HepG2 (cell line): Measurements from ENCODE around the gene PRRT1. TPM values are rescaled to one million over a fixed set of nuclear protein-coding genes. Genes with fewer than 3 reads are reported as not detected.
A peak's percentile ranks its signal among the peaks of the same experiment; 100 is the strongest.

Source experiments
- BHLHE40 ChIP-seq: IDR thresholded peaks from 2 replicates; pipeline ENCODE4 v1.6.1; 2011; ENCODE audit warnings: low read length, improper control_type of control experiment
- FOXK2 ChIP-seq: fragments of 450-650 bp; IDR thresholded peaks from 2 replicates; pipeline ENCODE4 v1.6.1; 2016
- HIVEP1 ChIP-seq: sonication (generic); formaldehyde crosslinking; IDR thresholded peaks from 2 replicates; pipeline ENCODE4 v1.4.0; 2020; ENCODE audit warnings: mild to moderate bottlenecking, missing genetic modification reagents
- NAIF1 ChIP-seq: sonication (generic); formaldehyde crosslinking; IDR thresholded peaks from 2 replicates; pipeline ENCODE4 v1.5.0; 2020; ENCODE audit warnings: mild to moderate bottlenecking, missing genetic modification reagents, borderline replicate concordance
- NCOA5 ChIP-seq: sonication (generic); formaldehyde crosslinking; IDR thresholded peaks from 2 replicates; pipeline ENCODE4 v1.4.0; 2020; ENCODE audit warnings: missing genetic modification reagents
- PHF5A ChIP-seq: IDR thresholded peaks from one replicate; pipeline ENCODE4 v1.6.1; 2018; ENCODE audit warnings: low read depth, missing genetic modification reagents; ENCODE audit not compliant: unreplicated experiment
- POLR2G ChIP-seq: fragments of 200-400 bp; formaldehyde crosslinking; IDR thresholded peaks from 2 replicates; pipeline ENCODE4 v1.6.1; 2018; ENCODE audit warnings: mild to moderate bottlenecking, low read depth, low read length, moderate library complexity
- SMAD3 ChIP-seq: sonication (generic); formaldehyde crosslinking; IDR thresholded peaks from 2 replicates; pipeline ENCODE4 v1.4.0; 2020; ENCODE audit warnings: missing genetic modification reagents
- SPEN ChIP-seq: sonication (generic); formaldehyde crosslinking; IDR thresholded peaks from 2 replicates; pipeline ENCODE4 v1.5.1; 2020; ENCODE audit warnings: low read depth, mild to moderate bottlenecking, missing genetic modification reagents
- YEATS4 ChIP-seq: sonication (generic); formaldehyde crosslinking; IDR thresholded peaks from 2 replicates; pipeline ENCODE4 v1.4.0; 2020; ENCODE audit warnings: missing genetic modification reagents, borderline replicate concordance
- ZNF136 ChIP-seq: sonication (generic); formaldehyde crosslinking; IDR thresholded peaks from 2 replicates; pipeline ENCODE4 v1.8.1; 2022; ENCODE audit warnings: low read depth, mild to moderate bottlenecking, moderate library complexity, missing genetic modification reagents
- ZNF232 ChIP-seq: sonication (generic); formaldehyde crosslinking; IDR thresholded peaks from 2 replicates; pipeline ENCODE4 v1.4.0; 2020; ENCODE audit warnings: missing genetic modification reagents, borderline replicate concordance
- ZNF34 ChIP-seq: sonication (generic); formaldehyde crosslinking; IDR thresholded peaks from 2 replicates; pipeline ENCODE4 v1.4.0; 2020; ENCODE audit warnings: mild to moderate bottlenecking, missing genetic modification reagents, borderline replicate concordance
- ZNF468 ChIP-seq: sonication (generic); formaldehyde crosslinking; IDR thresholded peaks from 2 replicates; pipeline ENCODE4 v1.8.0; 2022; ENCODE audit warnings: mild to moderate bottlenecking, moderate library complexity, missing genetic modification reagents
- ZNF567 ChIP-seq: sonication (generic); formaldehyde crosslinking; IDR thresholded peaks from 2 replicates; pipeline ENCODE4 v1.8.1; 2023; ENCODE audit warnings: mild to moderate bottlenecking, missing genetic modification reagents, borderline replicate concordance
- ZSCAN22 ChIP-seq: sonication (generic); formaldehyde crosslinking; IDR thresholded peaks from 2 replicates; pipeline ENCODE4 v1.4.0; 2020; ENCODE audit warnings: mild to moderate bottlenecking, missing genetic modification reagents
- polyA plus RNA-seq, 8 experiments: library from polyadenylated mRNA; depleted of rRNA in 3 of 8; stranded (reverse) in 7 of 8; unstranded in 1 of 8; fragments of >200 nt; fragmentation: Illumina TruSeq in 4 of 8; extraction: Trizol in 4 of 8; gene quantifications; 2 replicates each; pipeline versions ENCODE4 v1.2.1 to v1.2.3, GENCODE V29; 2011 to 2016; ENCODE audit warnings: low read depth in 4 of 8, missing spikeins in 1 of 8, mixed read lengths in 1 of 8; ENCODE audit not compliant: insufficient read depth in 1 of 8
- total RNA-seq, 5 experiments: library from RNA; depleted of rRNA; stranded (reverse); fragments of >200 nt; fragmentation: Illumina TruSeq; extraction: Trizol; gene quantifications; 2 replicates each; pipeline ENCODE4 v1.2.3, GENCODE V29; 2016; ENCODE audit warnings: low read depth in 1 of 5
- TF ChIP-seq, protein P1 (sequence below), 2 experiments: sonication (generic) in 1 of 2; formaldehyde crosslinking in 1 of 2; IDR thresholded peaks; 2 replicates each; pipeline versions ENCODE4 v1.5.1 to v1.6.1; 2011 to 2020; ENCODE audit warnings: borderline replicate concordance in 1 of 2, low read depth in 1 of 2, low read length in 1 of 2, mild to moderate bottlenecking in 1 of 2, missing genetic modification reagents in 1 of 2, moderate library complexity in 1 of 2
- TF ChIP-seq, protein P2 (sequence below): sonication (generic); formaldehyde crosslinking; IDR thresholded peaks from 2 replicates; pipeline ENCODE4 v1.4.0; 2020; ENCODE audit warnings: missing genetic modification reagents
- TF ChIP-seq, protein P3 (sequence below): sonication (generic); formaldehyde crosslinking; IDR thresholded peaks from 2 replicates; pipeline ENCODE4 v1.4.0; 2020; ENCODE audit warnings: missing genetic modification reagents, borderline replicate concordance

The PRRT1 gene
- total and polyA plus RNA-seq, 2 of the 13 experiments (the other 11 are each of a cell fraction or from before 2014, with no cell fraction given), result 0.64 to 1.4 TPM

GRCh38 chr6:32153564-32154513 lies 2.1 kb upstream of the PRRT1 start, which contains the start of gene PPT2 (continued):
- TF ChIP-seq, protein P1, sequence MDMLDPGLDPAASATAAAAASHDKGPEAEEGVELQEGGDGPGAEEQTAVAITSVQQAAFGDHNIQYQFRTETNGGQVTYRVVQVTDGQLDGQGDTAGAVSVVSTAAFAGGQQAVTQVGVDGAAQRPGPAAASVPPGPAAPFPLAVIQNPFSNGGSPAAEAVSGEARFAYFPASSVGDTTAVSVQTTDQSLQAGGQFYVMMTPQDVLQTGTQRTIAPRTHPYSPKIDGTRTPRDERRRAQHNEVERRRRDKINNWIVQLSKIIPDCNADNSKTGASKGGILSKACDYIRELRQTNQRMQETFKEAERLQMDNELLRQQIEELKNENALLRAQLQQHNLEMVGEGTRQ (IDR thresholded peaks at IDR 0.05; ENCODE audit: low read depth, low read length), result no peak
- TF ChIP-seq, protein P1 (CRISPR knock-in tag; IDR thresholded peaks at IDR 0.05; ENCODE audit: borderline replicate concordance), result no peak; the same call in 1 of the 2 replicates
- TF ChIP-seq HIVEP1, result peak; percentile 80
- TF ChIP-seq ZNF232, result 0 out of 2 replicates have a peak, but pooled peaks have one; percentile 79
- no peak; the same call in 1 of the 2 replicates for TF ChIP-seq ZNF468
- TF ChIP-seq BHLHE40, result peak; percentile 94
- TF ChIP-seq SMAD3, result peak; percentile 58; the same call in 1 of the 2 replicates
- TF ChIP-seq ZNF567 (CRISPR knock-in tag), result peak; percentile 92; the same call in 1 of the 2 replicates
- peak; percentile 85 for TF ChIP-seq SPEN
- TF ChIP-seq ZNF34, result peak; percentile 92
- TF ChIP-seq NAIF1, result peak; percentile 87
- TF ChIP-seq POLR2G, result peak; percentile 71
- TF ChIP-seq YEATS4 (CRISPR knock-in tag), result peak; percentile 84
- no peak for TF ChIP-seq NCOA5 (CRISPR knock-in tag)
- TF ChIP-seq PHF5A (CRISPR knock-in tag), result no peak
- peak; percentile 94 for TF ChIP-seq FOXK2
- TF ChIP-seq ZSCAN22 (CRISPR knock-in tag), result peak; percentile 34; the same call in 1 of the 2 replicates
- TF ChIP-seq, protein P2, sequence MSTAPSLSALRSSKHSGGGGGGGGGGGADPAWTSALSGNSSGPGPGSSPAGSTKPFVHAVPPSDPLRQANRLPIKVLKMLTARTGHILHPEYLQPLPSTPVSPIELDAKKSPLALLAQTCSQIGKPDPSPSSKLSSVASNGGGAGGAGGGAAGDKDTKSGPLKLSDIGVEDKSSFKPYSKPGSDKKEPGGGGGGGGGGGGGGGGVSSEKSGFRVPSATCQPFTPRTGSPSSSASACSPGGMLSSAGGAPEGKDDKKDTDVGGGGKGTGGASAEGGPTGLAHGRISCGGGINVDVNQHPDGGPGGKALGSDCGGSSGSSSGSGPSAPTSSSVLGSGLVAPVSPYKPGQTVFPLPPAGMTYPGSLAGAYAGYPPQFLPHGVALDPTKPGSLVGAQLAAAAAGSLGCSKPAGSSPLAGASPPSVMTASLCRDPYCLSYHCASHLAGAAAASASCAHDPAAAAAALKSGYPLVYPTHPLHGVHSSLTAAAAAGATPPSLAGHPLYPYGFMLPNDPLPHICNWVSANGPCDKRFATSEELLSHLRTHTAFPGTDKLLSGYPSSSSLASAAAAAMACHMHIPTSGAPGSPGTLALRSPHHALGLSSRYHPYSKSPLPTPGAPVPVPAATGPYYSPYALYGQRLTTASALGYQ (CRISPR knock-in tag), result peak; percentile 80
- TF ChIP-seq, protein P3, sequence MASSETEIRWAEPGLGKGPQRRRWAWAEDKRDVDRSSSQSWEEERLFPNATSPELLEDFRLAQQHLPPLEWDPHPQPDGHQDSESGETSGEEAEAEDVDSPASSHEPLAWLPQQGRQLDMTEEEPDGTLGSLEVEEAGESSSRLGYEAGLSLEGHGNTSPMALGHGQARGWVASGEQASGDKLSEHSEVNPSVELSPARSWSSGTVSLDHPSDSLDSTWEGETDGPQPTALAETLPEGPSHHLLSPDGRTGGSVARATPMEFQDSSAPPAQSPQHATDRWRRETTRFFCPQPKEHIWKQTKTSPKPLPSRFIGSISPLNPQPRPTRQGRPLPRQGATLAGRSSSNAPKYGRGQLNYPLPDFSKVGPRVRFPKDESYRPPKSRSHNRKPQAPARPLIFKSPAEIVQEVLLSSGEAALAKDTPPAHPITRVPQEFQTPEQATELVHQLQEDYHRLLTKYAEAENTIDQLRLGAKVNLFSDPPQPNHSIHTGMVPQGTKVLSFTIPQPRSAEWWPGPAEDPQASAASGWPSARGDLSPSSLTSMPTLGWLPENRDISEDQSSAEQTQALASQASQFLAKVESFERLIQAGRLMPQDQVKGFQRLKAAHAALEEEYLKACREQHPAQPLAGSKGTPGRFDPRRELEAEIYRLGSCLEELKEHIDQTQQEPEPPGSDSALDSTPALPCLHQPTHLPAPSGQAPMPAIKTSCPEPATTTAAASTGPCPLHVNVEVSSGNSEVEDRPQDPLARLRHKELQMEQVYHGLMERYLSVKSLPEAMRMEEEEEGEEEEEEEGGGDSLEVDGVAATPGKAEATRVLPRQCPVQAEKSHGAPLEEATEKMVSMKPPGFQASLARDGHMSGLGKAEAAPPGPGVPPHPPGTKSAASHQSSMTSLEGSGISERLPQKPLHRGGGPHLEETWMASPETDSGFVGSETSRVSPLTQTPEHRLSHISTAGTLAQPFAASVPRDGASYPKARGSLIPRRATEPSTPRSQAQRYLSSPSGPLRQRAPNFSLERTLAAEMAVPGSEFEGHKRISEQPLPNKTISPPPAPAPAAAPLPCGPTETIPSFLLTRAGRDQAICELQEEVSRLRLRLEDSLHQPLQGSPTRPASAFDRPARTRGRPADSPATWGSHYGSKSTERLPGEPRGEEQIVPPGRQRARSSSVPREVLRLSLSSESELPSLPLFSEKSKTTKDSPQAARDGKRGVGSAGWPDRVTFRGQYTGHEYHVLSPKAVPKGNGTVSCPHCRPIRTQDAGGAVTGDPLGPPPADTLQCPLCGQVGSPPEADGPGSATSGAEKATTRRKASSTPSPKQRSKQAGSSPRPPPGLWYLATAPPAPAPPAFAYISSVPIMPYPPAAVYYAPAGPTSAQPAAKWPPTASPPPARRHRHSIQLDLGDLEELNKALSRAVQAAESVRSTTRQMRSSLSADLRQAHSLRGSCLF, result peak; percentile 24; the same call in 1 of the 2 replicates
- peak; percentile 77 for TF ChIP-seq ZNF136 (CRISPR knock-in tag)
